HEK293T (cell line): Measurements from ENCODE around the gene CPNE2.

Experiments used
- CTCF ChIA-PET: fragments of 350-600 bp; formaldehyde crosslinking; extraction: SDS; loops from one replicate; lab custom pipeline; 2021; ENCODE audit warnings: antibody characterized with exemption, inconsistent platforms; lab: Yijun Ruan, JAX
- POLR2A ChIA-PET: fragments of 350-600 bp; formaldehyde crosslinking; extraction: SDS; loops from one replicate; lab custom pipeline; 2020; ENCODE audit warnings: antibody characterized with exemption, inconsistent platforms; lab: Yijun Ruan, JAX
- DNase-seq: peaks from one replicate; pipeline ENCODE4 v3.0.0; 2012; ENCODE audit warnings: mixed read lengths; ENCODE audit errors: extremely low spot score
- ARNT ChIP-seq: fragments of 450-650 bp; IDR thresholded peaks from 2 replicates; pipeline ENCODE4 v1.6.1; 2017; ENCODE audit warnings: mild to moderate bottlenecking
- BHLHE40 ChIP-seq: fragments of 450-650 bp; IDR thresholded peaks from 2 replicates; pipeline ENCODE4 v1.6.1; 2016; ENCODE audit warnings: mild to moderate bottlenecking, moderate library complexity, borderline replicate concordance
- CTBP1 ChIP-seq: fragments of 450-650 bp; IDR thresholded peaks from 2 replicates; pipeline ENCODE4 v1.6.1; 2016; ENCODE audit warnings: borderline replicate concordance
- ELF4 ChIP-seq: fragments of 450-650 bp; IDR thresholded peaks from 2 replicates; pipeline ENCODE4 v1.6.1; 2017; ENCODE audit warnings: antibody characterized with exemption
- FOXA1 ChIP-seq: fragments of 450-650 bp; IDR thresholded peaks from 2 replicates; pipeline ENCODE4 v1.6.1; 2016; ENCODE audit warnings: mild to moderate bottlenecking
- FOXK2 ChIP-seq: fragments of 450-650 bp; IDR thresholded peaks from 2 replicates; pipeline ENCODE4 v1.6.1; 2016; ENCODE audit warnings: mild to moderate bottlenecking
- FOXM1 ChIP-seq: fragments of 450-650 bp; IDR thresholded peaks from 2 replicates; pipeline ENCODE4 v1.6.1; 2017; ENCODE audit warnings: mild to moderate bottlenecking, borderline replicate concordance
- HDGF ChIP-seq: fragments of 450-650 bp; IDR thresholded peaks from 2 replicates; pipeline ENCODE4 v1.6.1; 2017; ENCODE audit warnings: antibody characterized with exemption, borderline replicate concordance
- L3MBTL2 ChIP-seq: fragments of 450-650 bp; conservative IDR thresholded peaks from 2 replicates; pipeline ENCODE4 v1.6.1; 2016; ENCODE audit warnings: mild to moderate bottlenecking
- LEF1 ChIP-seq: fragments of 450-650 bp; IDR thresholded peaks from 2 replicates; pipeline ENCODE4 v1.6.1; 2017; ENCODE audit warnings: mild to moderate bottlenecking, borderline replicate concordance
- NFRKB ChIP-seq: fragments of 450-650 bp; IDR thresholded peaks from 2 replicates; pipeline ENCODE4 v1.6.1; 2016; ENCODE audit warnings: mild to moderate bottlenecking, moderate library complexity
- SP1 ChIP-seq: fragments of 450-650 bp; IDR thresholded peaks from 2 replicates; pipeline ENCODE4 v1.6.1; 2017
- SUZ12 ChIP-seq: fragments of 450-650 bp; IDR thresholded peaks from 2 replicates; pipeline ENCODE4 v1.6.1; 2016; ENCODE audit warnings: mild to moderate bottlenecking
- TARDBP ChIP-seq: fragments of 450-650 bp; IDR thresholded peaks from 2 replicates; pipeline ENCODE4 v1.6.1; 2016
- ZNF384 ChIP-seq: fragments of 450-650 bp; IDR thresholded peaks from 2 replicates; pipeline ENCODE4 v1.6.1; 2016
- TF ChIP-seq, protein P1 (sequence below): fragments of 450-650 bp; IDR thresholded peaks from 2 replicates; pipeline ENCODE4 v1.6.1; 2016

CPNE2 gene

DNA sequence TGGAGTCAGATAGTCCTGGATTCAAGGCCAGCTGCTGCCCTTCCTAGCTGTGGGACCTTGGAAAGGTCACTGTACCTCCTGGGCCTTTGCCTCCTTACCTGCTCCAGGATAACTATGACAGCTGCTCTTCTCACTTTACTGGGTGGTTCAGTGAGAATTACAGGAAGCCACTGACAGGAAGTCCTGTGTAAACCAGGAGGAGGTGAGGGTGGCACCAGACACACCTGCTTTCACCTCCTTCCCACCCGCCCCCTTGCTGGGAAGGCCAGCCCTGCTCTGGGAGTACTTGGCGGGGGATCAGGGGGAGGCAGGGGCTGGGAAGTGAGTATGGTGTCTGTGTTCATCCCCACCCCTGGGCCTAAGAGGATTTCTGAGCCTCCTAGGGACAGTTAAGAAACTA is 42.6 kb downstream of the CPNE2 start:
- ChIA-PET POLR2A (no interaction called here), CTCF (no interaction called here)
- TF ChIP-seq, protein P1, sequence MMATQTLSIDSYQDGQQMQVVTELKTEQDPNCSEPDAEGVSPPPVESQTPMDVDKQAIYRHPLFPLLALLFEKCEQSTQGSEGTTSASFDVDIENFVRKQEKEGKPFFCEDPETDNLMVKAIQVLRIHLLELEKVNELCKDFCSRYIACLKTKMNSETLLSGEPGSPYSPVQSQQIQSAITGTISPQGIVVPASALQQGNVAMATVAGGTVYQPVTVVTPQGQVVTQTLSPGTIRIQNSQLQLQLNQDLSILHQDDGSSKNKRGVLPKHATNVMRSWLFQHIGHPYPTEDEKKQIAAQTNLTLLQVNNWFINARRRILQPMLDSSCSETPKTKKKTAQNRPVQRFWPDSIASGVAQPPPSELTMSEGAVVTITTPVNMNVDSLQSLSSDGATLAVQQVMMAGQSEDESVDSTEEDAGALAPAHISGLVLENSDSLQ, result no peak
- TF ChIP-seq LEF1, result no peak
- no peak for TF ChIP-seq HDGF
- no peak for TF ChIP-seq FOXK2
- TF ChIP-seq SUZ12, result no peak
- TF ChIP-seq BHLHE40, result no peak
- no peak for TF ChIP-seq NFRKB
- no peak for TF ChIP-seq L3MBTL2
- TF ChIP-seq TARDBP, result no peak
- no peak for TF ChIP-seq CTBP1
- no peak for TF ChIP-seq FOXM1
- no peak for TF ChIP-seq ZNF384
- no peak for TF ChIP-seq FOXA1
- TF ChIP-seq ARNT, result no peak
- TF ChIP-seq SP1, result no peak
- TF ChIP-seq ELF4, result no peak
- no peak for DNase-seq

GRCh38 chr16:57137043-57137442 is 44.7 kb downstream of the CPNE2 start:
- ChIA-PET POLR2A (no interaction called here), CTCF (no interaction called here)
- no peak for DNase-seq
- TF ChIP-seq NFRKB (no peak), FOXK2 (no peak), FOXM1 (no peak), HDGF (no peak), LEF1 (no peak), SUZ12 (no peak), ARNT (no peak), CTBP1 (no peak), BHLHE40 (no peak), ZNF384 (no peak), FOXA1 (no peak), SP1 (no peak), TARDBP (no peak)
- TF ChIP-seq, protein P1, result no peak

DNA sequence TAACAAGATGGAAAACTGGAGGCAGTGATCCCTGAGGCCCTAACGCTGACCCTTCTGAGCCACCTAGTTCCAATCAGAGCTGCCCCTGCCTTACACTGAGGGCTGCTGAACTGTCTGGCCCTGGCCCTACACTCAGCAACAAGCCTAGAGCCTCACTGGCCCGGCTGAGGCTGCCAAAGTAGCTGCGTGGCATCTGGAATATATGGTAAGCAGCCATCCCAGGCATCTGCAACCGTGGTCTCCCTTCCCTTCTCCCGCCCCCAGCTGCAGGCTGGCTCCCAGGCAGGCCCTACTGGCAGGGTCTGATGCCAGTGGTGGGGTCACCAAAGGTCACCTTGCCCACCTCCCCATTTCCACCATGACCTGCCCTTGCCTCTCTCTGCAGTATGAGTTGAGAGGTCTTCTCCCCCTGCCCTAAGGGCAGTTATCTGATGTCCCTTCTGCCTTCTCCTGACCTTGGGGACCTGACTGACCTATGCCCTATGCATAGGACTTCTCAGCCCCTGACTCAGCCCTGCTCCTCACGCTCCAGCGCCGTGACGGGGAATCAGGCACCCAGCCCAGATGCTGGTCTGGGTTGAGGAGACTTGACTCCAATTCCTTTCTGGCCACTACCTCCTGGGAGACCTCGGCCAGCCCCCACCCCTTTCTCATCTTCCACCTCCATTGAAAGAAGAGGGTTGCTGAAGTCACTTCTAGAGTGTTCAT is 45.3 kb downstream of the CPNE2 start:
- TF ChIP-seq L3MBTL2 (no peak), HDGF (no peak), ARNT (no peak)
- no peak for DNase-seq
- ChIA-PET POLR2A (no interaction called here), CTCF (no interaction called here)

- CTCF ChIA-PET, result no interaction called here
- TF ChIP-seq L3MBTL2 (no peak), LEF1 (no peak), TARDBP (no peak), SUZ12 (no peak), FOXM1 (no peak), SP1 (no peak), ELF4 (no peak), FOXK2 (no peak), HDGF (no peak), CTBP1 (no peak), NFRKB (no peak), ZNF384 (no peak), ARNT (no peak), FOXA1 (no peak), BHLHE40 (no peak)
- TF ChIP-seq, protein P1, result no peak
- DNase-seq, result no peak
- POLR2A ChIA-PET, result no interaction called here
These were observed 46.0 kb downstream of the CPNE2 start for GRCh38 chr16:57138281-57138935.

DNA sequence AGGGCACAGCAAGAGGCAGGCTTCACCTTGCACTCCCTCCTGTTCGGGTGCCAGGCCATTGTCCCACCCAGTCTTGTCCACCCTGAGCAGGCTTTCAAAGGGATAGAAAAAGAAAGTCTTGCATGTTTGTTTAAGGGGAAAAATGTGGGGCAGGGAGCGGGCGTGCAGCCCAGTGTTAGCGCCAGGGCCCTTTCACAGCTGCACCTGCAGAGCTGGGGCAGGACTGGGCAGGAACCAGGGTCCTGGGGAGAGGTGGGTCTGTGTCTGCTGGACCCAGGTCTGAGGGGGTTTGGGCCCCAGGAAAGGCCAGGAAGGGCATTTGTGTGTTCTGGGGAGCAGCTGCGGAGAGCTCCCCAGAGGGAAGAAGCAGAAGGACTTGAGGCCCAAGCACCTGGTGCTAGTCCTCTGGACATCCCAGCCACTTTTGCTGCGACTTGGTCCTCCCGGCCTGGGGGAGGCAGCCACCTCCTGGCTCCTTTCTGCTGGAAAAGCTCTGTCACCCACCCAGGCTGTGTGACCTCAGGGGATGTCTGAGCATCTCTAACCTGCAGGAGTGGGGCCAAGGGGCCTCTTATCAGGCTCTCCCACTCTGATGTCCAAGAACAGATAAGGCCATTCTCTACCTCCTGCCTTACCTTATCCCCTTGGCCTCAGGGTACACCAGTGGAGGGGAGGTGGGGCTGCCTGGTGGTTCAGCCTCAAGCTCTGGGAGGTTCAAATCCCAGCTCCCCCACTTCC is 48.7 kb downstream of the CPNE2 start:
- no peak for DNase-seq
- TF ChIP-seq ZNF384 (no peak), CTBP1 (no peak), FOXA1 (no peak), ARNT (no peak), FOXK2 (no peak), ELF4 (no peak), FOXM1 (no peak), SP1 (no peak), NFRKB (no peak), SUZ12 (no peak)
- POLR2A ChIA-PET, result no interaction called here
- CTCF ChIA-PET, result no interaction called here
